RPMI8226 (cell line): ENCODE results near the gene CTSA.

ENCODE experiments used
- DNase-seq: peaks from one replicate; pipeline ENCODE4 v3.0.0-alpha.2; 2015

The CTSA gene

DNA sequence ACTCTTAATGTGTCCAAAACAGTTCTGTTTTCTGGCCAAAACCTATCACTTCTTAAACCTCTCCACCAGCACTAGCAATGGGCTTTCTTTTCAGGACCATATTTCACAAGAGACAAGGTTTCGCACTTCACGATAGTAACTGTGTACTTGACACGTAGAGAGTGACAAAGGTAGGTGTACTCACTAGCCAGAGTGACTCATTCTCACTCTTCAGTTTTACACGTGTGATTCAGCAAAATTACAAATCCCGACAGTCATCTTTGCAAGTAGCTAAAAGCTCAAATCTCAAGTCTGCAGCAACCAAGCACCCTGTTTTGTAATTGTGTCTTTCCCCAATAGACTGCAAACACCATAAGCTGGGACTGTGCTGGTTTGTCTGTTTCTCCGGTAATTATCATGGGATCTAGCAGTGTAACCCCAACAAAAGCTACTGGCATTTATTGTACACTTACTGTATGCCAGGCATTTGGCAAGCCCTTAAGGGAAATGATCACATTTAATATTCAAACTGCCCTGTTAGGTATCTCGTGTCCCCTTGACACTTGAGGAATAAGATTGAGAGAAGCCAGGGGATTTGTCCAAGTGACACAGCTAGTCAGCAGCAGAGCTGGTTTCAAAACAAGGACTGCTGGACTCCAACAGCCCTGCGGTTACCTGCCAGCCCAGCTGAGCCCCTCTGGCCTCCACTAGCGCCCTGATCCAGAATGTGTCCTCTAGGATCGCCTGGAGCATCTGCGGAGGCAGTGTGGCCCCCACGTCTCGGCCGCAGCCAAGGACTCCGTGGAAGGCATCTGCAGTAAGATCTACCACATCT is 53.2 kb downstream of the CTSA start:
- no peak for DNase-seq

- no peak for DNase-seq
Measured at GRCh38 chr20:45944965-45945677, 54.0 kb downstream of the CTSA start.

- no peak for DNase-seq
Measured at GRCh38 chr20:45945678-45946148, 54.6 kb downstream of the CTSA start.

GRCh38 chr20:45946149-45946970 is 55.2 kb downstream of the CTSA start:
- DNase-seq = no peak

DNA sequence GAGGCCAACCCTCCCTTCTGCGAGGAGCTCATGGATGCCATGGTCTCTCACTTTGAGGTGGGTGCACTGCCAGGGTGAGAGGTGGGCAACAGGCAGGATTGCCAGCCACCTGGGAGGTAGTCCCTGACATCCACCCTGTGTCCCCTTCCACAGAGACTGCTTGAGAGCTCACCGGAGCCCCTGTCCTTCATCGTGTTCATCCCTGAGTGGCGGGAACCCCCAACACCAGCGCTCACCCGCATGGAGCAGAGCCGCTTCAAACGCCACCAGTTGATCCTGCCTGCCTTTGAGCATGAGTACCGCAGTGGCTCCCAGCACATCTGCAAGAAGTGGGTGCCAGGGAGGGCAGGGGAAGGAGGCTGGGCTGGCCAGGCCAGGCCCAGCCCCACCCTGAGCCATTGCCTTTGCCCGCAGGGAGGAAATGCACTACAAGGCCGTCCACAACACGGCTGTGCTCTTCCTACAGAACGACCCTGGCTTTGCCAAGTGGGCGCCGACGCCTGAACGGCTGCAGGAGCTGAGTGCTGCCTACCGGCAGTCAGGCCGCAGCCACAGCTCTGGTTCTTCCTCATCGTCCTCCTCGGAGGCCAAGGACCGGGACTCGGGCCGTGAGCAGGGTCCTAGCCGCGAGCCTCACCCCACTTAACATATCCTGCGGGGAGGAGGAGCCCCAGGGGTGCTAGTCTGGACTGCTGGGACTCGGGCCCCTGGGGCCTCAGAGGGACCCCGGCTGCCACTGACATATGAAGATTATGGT is 56.2 kb downstream of the CTSA start:
- no peak for DNase-seq

GRCh38 chr20:45948261-45948733 is 57.2 kb downstream of the CTSA start:
- DNase-seq = no peak
